ENCODE measurements around the gene RPS2. TPM values are rescaled to one million over a fixed set of nuclear protein-coding genes. Genes with fewer than 3 reads are reported as not detected.
A peak's percentile ranks its signal among the peaks of the same experiment; 100 is the strongest.
"Not testable (repeated sequence)": the region's sequence is repeated elsewhere in the genome, so short reads cannot be mapped to it uniquely, and the experiment has no call there.

Gene RPS2
- total RNA-seq, 1 experiment from 2014 or later: 4,395 TPM

- TF ChIP-seq FOXP1 (CRISPR knock-in tag; IDR thresholded peaks at IDR 0.05; ENCODE audit: borderline replicate concordance) (peak; percentile 53; the same call in 1 of the 2 replicates), ERG (CRISPR knock-in tag; IDR thresholded peaks at IDR 0.05) (peak; percentile 4; the same call in 1 of the 2 replicates), NFATC4 (CRISPR knock-in tag; IDR thresholded peaks at IDR 0.05) (peak; percentile 11; the same call in 1 of the 2 replicates)
- not testable (repeated sequence) for ATAC-seq; H3K27me3 Mint-ChIP-seq (ENCODE audit: low read depth); DNase-seq (ENCODE audit: low spot score); H3K9me3 Mint-ChIP-seq
- Mint-ChIP-seq H3K36me3 (peaks cover 35% of the 10 kb centered on the region), H3K4me1 (peaks cover 39% of the 10 kb centered on the region), H3K4me3 (peak overlapping the region; percentile 94), H3K27ac (peak overlapping the region; percentile 97)
- ChIA-PET CTCF (interaction anchor here (1.0 to 1.7 kb wide), 3 partner anchors 16 to 39 kb away, joined by 3 to 5 read pairs (median 4); no protein-coding TSS in a partner anchor), POLR2A (interaction anchor here (0.7 to 2.0 kb wide), 3 partner anchors 9 to 193 kb away, joined by 3 to 10 read pairs (median 4); partner anchors contain the start of genes TBL3 and TRAF7)
Observed at GRCh38 chr16:1962161-1963153, 2.2 kb downstream of the RPS2 start.

GRCh38 chr16:1961651-1962067 lies 3.0 kb downstream of the RPS2 start:
- no peaks in the 10 kb centered on the region for H3K9me3 Mint-ChIP-seq
- CTCF ChIA-PET: interaction anchor here (1.0 to 1.7 kb wide), 4 partner anchors 15 to 38 kb away, joined by 3 to 5 read pairs (median 4); no protein-coding TSS in a partner anchor
- H3K4me3 Mint-ChIP-seq: peak overlapping the region; percentile 94
- H3K36me3 Mint-ChIP-seq: peaks cover 35% of the 10 kb centered on the region
- POLR2A ChIA-PET: interaction anchor here (0.7 to 2.0 kb wide), 5 partner anchors 9 to 194 kb away, joined by 3 to 10 read pairs (median 5); partner anchors contain the start of genes NTHL1, TBL3, TRAF7 and TSC2
- ATAC-seq (peak; percentile 2), DNase-seq (ENCODE audit: low spot score) (no peak)
- peaks cover 39% of the 10 kb centered on the region for H3K4me1 Mint-ChIP-seq
- 0 out of 2 replicates have a peak, but pooled peaks have one; percentile 46 for TF ChIP-seq ZNF281 (CRISPR knock-in tag; IDR thresholded peaks at IDR 0.05)
- TF ChIP-seq ZNF232 (CRISPR knock-in tag; IDR thresholded peaks at IDR 0.05): no peak
- TF ChIP-seq ZNF416 (CRISPR knock-in tag; IDR thresholded peaks at IDR 0.05): no peak
- TF ChIP-seq ZNF425 (CRISPR knock-in tag; conservative IDR thresholded peaks at IDR 0.05): peak; percentile 51; the same call in 1 of the 2 replicates
- TF ChIP-seq ZNF423 (CRISPR knock-in tag; IDR thresholded peaks at IDR 0.05): peak; percentile 51
- TF ChIP-seq SMAD3 (CRISPR knock-in tag; IDR thresholded peaks at IDR 0.05; ENCODE audit: borderline replicate concordance): 0 out of 2 replicates have a peak, but pooled peaks have one; percentile 32
- peak; percentile 11; the same call in 1 of the 2 replicates for TF ChIP-seq NFATC4 (CRISPR knock-in tag; IDR thresholded peaks at IDR 0.05)
- peak; percentile 51; the same call in 1 of the 2 replicates for TF ChIP-seq IRF1 (CRISPR knock-in tag; IDR thresholded peaks at IDR 0.05)
- TF ChIP-seq CREB1 (CRISPR knock-in tag; IDR thresholded peaks at IDR 0.05): no peak; the same call in 1 of the 2 replicates
- peak; percentile 90; the same call in 1 of the 2 replicates for TF ChIP-seq ZNF532 (CRISPR knock-in tag; IDR thresholded peaks at IDR 0.05; ENCODE audit: borderline replicate concordance)
- no peak for TF ChIP-seq ZSCAN18 (CRISPR knock-in tag; IDR thresholded peaks at IDR 0.05)
- TF ChIP-seq FOXJ3 (CRISPR knock-in tag; IDR thresholded peaks at IDR 0.05; ENCODE audit: borderline replicate concordance): no peak
- H3K27ac Mint-ChIP-seq: peak overlapping the region; percentile 82; the same call in 1 of the 2 replicates
- peaks cover 3% of the 10 kb centered on the region; the same call in 1 of the 2 replicates for H3K27me3 Mint-ChIP-seq (ENCODE audit: low read depth)
